RKO (cell line): ENCODE data around the gene C19orf38.
"Not testable (repeated sequence)": the region's sequence is repeated elsewhere in the genome, so short reads cannot be mapped to it uniquely, and the experiment has no call there.

ENCODE experiments used
- DNase-seq: peaks from one replicate; pipeline ENCODE4 v3.0.0-alpha.2; 2016; ENCODE audit warnings: low spot score

C19orf38 gene

DNA sequence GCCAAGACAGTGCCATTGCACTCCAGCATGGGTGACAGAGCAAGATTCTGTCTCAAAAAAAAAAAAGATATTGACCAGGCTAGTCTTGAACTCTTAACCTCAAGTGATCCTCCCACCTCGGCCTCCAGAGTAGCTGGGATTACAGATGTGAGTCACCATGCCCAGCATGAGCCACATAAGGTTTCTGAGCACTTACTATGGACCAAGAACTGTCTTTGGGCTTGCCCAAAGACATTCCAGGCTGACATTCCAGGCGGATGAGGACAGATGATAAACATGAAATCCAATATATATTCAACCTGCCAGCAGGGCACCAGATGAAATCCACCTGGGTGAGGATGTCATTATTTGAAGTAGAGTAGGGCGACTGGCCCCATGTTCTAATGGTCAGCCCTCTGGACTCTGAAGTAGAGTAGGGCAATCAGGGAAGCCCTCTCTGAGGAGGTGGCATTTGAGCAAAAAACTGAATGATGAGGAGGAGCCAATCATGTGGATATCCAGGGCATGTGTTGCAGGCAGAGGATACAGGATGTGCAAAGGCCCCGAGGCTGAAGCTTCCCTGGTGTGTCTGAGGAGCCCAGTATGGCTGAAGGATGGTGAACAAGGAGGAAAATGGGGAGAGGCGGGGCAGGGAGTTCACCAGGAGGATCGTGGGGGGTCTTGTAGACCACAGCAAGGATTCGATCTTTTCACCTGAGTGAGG is 4.0 kb downstream of the C19orf38 start:
- peak; percentile 43 for DNase-seq

DNA sequence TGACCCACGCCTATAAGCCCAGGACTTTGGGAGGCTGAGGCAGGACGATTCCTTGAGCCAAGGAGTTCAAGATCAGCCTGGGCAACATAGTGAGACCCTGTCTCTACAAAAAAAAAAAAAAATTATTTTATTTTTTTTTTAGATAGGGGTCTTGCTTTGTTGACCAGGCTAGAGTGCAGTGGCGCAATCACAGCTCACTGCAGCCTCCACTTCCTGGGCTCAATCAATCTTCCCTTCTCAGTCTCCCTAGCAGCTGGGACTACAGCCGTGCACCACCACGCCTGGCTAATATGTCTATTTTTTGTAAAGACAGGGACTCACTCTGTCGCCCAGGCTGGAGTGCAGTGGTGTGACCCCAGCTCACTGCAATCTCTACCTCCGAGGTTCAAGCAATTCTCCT is 4.7 kb downstream of the C19orf38 start:
- DNase-seq, result no peak

DNA sequence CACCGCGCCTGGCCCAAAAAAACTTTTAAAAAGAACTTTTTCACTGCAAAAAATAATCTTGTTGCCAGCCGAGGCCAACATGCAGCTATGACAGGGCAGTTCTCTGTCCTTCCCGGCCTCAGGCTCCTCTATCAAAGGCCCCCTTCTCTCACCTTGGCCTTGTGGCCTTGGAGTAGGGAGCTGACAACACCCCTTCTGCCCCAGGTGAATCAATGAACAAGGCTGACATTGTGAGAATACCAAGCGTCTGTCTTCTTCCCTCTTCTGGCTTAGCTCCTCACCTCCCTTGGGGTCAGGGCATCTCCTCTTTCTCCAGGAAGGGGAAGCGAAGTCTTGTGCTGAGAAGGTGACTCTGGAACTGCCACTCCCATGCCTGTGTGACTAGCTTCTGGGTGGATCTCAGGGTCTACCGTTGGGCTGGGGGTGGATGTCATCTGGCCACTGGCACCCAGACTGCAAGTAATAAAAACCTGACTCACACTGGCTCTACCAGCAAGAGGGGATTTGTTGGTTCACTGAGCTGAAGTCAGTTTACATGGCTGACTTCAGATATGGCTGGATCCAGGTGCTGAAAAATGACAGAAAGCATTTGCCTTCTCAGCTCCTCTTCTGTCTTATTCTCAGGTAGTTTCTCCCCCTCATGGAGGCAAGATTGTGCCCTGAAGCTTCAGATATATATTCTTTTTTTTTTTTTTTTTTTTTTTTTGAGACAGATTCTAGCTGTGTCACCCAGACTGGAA is 6.3 kb downstream of the C19orf38 start:
- DNase-seq, result no peak

DNA sequence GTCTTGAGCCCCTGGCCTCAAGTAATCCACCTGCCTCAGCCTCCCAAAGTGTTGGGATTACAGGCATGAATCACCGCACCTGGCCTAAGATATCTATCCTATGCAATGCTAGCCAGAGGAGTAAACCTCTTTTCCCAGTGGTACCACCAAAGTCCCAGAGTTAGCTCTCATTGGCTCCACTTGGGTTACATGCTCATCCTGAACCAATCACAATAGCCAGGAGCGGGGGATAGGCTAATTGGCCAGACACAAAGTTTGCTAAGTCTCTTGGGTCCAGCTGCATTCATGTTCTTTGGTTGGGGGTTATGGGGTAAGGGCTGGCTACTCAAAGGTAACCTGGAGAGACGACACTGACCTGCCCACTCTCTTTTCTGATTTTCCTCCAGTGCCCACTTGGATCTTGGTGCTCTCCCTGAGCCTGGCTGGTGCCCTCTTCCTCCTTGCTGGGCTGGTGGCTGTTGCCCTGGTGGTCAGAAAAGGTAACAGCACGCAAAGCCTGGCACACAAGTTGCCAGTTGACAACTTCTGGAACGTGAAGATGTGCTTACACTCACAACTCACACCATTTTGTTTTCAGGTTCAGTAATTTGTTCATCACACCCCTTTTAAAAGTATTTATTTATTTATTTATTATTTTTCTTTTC is 7.8 kb downstream of the C19orf38 start:
- DNase-seq, result peak; percentile 54

DNA sequence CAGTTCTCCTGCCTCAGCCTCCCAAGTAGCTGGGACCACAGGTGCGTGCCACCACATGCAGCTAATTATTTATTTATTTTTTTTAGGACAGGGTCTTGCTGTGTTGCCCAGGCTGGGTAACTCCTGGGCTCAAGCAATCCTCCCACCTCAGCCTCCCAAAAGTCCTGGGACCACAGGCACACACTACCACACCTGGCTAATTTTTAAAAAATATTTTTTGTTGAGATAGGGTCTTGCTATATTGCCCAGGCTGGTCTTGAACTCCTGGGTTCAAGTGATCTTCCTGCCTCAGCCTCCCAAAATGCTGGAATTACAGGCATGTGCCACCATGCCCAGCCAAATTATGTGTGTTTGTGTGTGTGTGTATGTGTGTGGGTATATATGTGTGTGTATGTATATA is 8.7 kb downstream of the C19orf38 start:
- not testable (repeated sequence) for DNase-seq

DNA sequence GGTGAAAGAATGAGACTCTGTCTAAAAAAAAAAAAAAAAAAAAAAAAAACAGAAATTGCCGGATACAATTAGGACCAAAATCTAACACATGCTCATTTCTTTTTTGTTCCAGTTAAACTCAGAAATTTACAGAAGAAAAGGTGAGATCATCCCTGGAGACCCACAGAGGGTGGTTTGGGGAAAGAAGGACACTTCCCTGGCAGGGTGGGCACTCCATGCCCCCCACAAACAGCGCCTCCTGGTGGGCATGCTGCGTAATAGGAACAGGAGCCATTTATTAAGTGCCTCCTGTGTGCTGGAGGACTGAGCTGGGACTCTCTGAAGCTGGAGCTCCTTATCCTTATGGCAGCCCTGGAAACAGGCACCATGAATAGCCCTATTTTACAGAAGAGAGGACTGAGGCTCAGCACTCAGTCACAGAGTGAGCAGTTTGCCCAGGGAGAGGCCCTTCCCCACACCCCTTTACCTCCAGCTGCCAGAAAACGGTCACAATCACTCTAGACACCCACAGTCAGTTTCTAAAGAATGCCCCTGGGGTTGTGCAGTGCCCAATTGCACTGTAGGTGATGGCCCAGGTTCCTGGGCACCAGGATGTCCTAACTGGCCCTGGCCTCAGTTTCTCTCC is 10.1 kb downstream of the C19orf38 start:
- no peak for DNase-seq

DNA sequence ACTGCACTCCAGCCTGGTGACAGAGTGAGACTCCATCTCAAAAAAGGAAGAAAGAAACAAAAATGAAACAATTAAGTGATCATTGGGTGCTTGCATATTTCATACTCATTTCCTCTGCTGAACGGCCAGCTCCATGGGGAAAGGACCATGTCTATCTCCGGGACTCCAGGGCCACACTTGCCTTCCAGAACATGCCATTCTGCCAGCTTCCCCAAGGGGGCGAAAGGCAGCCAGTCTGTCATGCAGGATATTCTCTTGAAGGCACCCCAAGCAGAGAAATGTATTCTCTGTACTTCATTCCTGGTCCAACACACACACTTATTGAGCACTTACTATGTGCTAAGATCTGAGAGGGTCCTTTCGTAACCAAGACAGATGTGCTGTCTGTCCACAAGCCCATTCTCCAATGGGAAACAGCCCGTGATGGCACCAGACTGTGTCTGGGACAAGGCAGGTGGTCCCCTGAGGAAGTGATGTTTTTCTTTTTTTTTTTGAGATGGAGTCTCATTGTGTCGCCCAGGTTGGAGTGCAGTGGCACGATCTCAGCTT is 13.0 kb downstream of the C19orf38 start:
- DNase-seq, result peak; percentile 69

DNA sequence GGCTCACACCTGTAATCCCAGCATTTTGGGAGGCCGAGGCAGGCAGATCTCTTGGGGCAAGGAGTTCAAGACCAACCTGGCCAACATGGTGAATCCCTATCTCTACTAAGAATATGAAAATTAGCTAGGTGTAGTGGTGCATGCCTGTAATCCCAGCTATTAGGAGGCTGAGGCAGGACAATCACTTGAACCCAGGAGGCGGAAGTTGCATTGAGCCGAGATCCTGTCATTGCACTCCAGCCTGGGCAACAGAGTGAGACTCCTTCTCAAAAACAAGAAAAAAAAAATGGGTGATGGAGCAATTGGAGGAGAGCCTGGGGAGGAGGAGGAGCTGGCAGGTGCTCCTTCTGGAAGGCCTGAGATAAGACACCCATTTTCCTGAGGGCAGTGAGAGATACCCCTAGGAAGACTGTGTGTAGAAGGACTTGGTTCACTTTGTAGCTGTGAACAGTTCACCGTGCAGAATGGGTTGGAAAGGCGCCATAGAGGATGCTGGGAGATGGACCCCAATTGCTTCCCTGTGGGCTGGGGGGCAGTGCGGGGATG is 14.4 kb downstream of the C19orf38 start:
- DNase-seq, result no peak

DNA sequence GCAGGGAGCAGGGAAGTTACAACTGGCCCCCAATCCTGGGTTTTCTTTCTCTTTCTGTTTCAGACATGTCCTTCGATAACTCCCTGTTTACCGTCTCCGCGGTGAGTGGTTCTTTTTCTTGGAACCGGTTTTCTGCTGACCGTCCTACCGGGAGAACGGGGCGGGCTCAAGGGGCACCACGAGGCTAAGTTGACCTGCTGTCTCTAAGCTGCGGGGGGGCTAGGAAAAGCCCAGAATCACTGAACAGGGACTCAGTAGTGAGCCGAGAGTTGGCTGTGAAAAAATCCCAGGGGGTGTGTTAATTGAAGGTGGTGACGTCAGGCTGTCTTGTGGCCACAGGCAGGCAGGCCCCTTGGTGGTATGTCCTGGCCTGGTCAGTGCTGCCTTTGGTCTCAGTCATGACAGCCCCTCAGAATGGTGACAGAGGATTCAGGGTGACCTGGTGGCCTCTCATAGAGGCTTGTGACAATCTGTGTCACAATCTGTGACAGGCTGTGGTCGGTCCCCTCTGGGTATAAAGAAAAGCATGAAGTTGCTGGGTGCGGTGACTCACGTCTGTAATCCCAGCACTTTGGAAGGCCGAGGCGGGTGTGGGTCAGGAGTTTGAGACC is 15.0 kb downstream of the C19orf38 start:
- no peak for DNase-seq

DNA sequence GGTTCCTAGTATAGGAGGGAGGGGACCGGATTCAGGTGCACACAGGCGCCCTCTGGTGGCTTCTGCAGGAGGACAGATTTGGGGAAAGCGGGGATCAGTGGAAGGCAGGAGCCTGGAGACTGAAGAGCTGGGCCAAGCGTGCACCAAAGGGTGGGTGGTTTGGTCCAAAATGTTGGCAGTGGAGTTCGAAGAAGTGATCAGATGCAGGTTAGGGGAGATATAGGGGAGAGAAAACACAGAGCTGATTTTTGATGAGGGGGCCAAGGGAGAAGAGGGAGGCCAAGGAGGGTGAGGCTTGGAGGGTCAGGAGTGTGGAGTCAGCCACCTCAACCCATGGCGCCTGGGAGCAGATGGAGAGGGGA is 16.3 kb downstream of the C19orf38 start:
- peak; percentile 82 for DNase-seq

DNA sequence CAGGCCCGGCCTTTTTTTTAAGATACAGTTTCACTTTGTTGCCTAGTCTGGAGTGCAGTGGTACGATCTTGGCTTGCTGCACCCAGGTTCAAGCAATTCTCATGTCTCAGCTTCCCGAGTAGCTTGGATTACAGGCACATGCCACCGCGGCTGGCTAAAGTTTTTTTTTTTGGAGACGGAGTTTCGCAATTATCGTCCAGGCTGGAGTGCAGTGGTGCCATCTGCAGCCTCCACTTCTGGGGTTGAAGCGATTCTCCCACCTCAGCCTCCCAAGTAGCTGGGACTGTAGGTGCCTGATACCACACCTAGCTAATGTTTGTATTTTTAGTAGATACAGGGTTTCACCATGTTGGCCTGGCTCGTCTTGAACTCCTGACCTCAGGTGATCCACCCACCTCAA is 18.3 kb downstream of the C19orf38 start:
- DNase-seq, result no peak

DNA sequence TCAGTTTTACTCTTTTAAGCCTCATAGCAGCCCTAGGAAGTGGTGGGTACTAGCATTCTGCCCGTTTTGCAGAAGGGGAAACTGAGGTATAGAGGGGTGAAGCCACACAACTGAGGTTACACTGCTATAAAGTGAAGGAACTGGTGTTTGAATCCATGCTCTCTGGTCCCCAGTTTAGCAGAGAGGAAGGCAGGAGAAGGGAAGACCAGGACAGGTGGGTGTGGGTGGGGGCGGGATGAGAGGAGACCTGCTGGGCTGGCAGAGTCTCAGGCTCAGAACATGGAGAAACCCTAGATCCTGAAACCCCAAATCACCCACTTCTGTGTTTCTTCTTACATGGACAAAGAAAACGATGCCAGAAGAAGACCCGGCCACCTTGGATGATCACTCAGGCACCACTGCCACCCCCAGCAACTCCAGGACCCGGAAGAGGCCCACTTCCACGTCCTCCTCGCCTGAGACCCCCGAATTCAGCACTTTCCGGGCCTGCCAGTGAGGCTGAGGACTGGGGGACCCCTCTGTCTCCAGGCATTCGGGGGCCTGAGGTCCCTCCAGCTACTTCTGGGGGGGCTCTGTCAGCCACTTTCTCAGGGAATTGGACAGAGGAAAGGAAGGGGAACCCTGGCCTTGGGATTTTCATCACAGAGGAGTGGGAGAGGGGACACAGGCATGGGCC is 20.8 kb downstream of the C19orf38 start:
- no peak for DNase-seq

DNA sequence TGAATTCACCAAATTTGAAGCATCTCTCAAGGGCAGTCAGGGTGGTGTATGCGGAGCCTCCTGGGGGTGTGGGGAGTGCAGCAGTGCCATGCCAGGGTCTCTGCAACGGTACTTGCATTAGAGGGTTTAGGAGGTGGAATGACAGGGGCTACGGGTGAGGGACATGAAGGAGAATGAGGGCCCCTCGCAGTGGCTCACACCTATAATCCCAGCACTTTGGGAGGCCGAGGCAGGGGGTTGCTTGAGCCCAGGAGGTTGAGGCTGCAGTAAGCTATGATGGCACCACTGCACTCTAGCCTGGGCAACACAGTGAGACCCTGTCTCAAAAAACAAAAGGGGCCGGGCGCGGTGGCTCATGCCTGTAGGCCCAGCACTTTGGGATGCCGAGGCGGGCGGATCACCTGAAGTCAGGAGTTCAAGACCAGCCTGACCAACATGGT is 21.7 kb downstream of the C19orf38 start:
- not testable (repeated sequence) for DNase-seq

DNA sequence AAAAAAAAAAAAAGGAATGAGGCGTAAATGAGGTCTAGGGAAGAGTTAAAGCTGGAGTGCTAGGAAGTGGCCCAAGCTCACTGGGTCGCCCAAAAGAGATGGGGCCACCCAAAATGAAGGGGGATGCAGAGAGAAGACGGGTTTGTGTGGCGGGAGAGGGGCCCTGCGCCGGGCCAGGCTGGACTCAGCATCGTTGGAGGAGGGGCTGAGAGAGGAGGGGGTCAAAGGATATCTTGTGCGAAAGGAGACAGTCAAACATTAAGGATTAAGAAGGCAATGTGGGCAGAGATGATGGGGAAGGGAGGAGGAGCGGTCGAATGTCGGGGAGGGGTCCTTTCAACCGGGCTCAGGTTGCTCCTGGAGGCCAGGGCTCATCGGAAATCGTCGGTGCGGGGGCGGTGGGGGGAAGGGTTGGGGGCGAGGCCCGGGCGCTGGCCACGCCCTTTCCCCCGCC is 22.3 kb downstream of the C19orf38 start:
- no peak for DNase-seq

DNA sequence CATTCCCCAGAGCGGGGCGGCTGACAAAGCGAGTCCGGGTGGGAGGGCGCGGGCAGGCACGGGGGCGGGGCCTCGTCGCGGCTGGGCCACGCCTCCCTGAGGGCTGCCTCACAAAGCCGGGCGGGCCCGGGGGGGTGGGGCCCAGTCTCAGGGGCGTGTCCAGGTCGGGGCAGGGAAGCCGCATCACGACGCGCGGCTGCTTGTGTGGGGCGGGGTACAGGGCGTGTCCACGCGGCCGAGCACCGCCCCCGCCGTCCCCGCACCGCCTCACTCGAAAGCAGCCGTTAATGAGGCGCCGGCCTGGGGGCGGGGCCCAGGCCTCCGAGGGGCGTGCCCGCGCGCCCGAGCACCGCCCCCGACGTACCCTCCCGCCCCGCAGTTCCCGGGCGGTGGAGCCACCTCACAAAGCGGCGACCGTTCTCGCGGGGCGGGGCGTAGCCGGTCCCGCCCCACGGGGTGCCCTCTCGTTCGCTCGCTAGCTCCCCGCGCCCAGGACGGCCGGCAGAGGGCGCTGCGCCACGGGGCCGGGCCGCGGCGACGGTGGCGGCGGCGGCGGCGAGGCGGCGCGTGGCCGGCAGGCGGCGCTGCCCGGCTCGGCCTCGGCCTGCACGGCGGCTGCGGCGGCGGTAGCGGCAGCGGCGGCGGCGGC is 22.9 kb downstream of the C19orf38 start, which contains the start of gene CARM1:
CARM1 (plus strand) TSS at position 599 of the 649 bp plus-strand sequence. CDS start 150 bp downstream, outside the sequence.
- peak; percentile 94 for DNase-seq

DNA sequence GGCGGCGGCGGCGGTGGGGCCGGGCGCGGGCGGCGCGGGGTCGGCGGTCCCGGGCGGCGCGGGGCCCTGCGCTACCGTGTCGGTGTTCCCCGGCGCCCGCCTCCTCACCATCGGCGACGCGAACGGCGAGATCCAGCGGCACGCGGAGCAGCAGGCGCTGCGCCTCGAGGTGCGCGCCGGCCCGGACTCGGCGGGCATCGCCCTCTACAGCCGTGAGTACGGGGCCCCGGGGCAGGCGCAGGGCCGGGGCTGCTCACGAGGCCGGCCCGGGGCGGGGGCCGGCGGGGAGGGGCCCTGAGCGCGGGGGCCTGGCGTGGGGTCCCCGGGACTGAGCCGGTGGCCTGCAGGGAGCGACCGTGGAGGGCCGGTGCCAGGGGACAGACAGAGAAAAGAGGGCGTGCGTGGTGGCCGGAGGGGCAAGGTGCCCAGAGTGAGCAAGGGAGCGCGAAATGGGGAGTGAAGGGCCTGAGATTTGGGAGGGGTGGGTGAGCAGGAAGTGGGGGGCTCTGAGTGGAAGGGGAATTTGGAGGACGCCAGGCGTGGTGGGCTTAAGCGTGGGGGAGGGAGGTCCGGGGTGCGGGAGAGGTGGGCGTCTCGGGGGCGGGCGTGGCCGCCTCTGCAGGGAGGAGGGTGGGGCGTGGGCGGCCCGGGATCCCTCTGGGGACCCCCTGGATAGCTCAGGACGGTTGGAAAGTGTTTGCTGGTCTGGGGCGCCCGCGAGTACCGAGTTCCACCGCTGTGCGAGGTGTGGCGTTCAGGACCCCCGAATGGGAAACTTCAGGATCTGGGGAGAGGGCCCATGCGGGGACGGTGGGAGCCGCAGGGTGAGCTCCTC is 23.7 kb downstream of the C19orf38 start:
- no peak for DNase-seq

DNA sequence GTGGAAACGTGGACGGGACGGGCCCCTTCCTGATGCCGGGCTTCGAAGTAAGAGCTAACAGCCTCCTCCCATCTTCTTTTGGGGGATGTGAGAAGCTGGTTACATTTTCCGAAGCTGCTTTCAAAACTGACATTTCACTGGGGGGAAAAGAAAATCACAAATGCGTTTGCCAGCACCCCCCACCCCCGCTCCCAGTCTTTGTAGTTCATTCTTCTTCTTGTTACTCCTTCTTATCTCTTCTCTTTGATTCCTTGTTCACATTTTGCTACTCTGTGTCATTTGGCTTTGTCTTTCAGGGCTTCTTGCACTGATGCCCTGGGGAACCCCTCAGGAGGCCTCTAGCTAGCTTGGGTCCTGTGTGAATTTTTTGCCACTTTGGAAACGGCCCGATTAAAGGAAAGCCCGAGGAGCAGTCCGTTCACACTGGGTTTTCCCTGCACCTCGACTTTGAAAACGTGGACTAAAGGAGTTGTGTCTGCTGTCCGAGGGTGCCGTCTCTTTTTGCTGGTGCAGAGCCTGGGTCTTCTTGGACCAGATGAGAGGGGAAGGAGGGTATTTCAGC is 24.4 kb downstream of the C19orf38 start:
- peak; percentile 35 for DNase-seq

DNA sequence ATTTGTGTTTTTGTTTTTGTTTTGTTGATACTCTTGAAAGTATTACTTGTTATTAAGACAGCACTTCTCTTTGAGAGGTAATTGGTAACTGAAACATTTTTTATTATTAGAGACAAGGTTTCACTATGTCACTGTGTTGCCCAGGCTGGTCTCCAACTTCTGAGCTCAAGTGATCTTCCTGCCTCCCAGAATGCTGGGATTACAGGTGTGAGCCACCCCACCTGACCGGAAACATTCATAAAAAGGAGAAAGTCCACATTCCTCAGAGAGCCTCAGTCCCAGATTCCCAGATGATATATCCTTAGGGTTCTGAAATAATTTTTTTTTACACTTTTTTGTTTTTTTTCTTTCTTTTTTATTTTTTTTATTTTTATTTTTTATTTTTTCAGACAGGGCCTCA is 25.8 kb downstream of the C19orf38 start:
- no peak for DNase-seq
